HG02938 (cell line): ENCODE data around the gene UGT2B28.
"Not testable (repeated sequence)": the region's sequence is repeated elsewhere in the genome, so short reads cannot be mapped to it uniquely, and the experiment has no call there.

Source experiments
- ATAC-seq: cut with Tn5 transposase; IDR thresholded peaks from one replicate; pipeline ENCODE4 v1.9.1; 2021; ENCODE audit warnings: mild to moderate bottlenecking, moderate library complexity; ENCODE audit not compliant: unreplicated experiment

UGT2B28 gene

GRCh38 chr4:69343114-69343513 lies 62.8 kb downstream of the UGT2B28 start:
- not testable (repeated sequence) for ATAC-seq

GRCh38 chr4:69343558-69344420 lies 63.5 kb downstream of the UGT2B28 start:
- peak; percentile 64 for ATAC-seq
